Iris pigment epithelial cell (primary cell): Measurements from ENCODE around the gene MGAT4A.

Source experiments
- DNase-seq: peaks from one replicate; pipeline ENCODE4 v3.0.0-alpha.2; 2011; ENCODE audit warnings: low read depth

Gene MGAT4A

DNA sequence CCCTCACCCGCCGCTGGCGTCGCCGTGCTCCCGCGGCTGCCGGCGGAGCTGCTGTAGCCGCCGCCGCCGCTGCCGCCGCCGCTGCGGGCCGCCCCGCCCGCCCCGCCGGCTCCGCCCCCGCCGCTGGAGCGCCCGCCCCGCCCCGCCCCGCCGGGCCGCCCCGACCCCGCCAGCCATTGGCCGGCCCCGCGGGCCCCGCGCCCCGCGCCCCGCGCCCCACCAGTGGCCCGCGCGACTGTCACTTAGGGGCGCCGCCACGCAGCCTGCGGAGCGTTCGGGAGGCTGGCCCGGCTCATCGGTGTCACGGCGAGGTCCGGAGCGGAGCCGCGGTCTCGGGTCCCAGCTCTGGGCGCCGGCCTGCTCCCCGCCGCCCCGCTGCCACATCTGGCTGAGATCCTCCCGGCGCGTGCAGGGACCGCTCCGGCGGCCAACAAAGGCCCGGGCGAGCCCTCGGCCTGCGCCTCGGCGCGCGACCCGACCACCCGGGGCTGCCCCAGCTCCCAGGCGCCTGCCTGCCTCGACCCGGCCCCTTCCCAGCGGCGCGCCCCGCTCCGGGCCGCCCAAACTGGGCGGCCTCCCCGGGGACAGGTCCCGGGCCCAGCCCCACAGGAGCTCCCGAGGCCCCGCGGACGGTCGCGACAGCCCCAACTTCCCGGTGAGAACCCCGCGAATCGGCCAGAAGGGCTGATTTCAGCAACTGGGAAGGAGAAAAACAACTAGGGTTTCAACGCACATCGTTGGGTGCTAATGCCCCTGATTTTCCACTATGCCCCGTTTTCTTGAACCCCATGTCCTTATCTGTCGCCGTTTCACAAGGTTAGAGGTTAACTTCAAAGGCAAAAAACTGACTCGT, at the start of gene MGAT4A:
TSS of gene MGAT4A (minus strand) at position 92 of the 853 bp plus-strand sequence. CDS start 4,800 bp downstream, outside the sequence.
- DNase-seq: peak; percentile 10

DNA sequence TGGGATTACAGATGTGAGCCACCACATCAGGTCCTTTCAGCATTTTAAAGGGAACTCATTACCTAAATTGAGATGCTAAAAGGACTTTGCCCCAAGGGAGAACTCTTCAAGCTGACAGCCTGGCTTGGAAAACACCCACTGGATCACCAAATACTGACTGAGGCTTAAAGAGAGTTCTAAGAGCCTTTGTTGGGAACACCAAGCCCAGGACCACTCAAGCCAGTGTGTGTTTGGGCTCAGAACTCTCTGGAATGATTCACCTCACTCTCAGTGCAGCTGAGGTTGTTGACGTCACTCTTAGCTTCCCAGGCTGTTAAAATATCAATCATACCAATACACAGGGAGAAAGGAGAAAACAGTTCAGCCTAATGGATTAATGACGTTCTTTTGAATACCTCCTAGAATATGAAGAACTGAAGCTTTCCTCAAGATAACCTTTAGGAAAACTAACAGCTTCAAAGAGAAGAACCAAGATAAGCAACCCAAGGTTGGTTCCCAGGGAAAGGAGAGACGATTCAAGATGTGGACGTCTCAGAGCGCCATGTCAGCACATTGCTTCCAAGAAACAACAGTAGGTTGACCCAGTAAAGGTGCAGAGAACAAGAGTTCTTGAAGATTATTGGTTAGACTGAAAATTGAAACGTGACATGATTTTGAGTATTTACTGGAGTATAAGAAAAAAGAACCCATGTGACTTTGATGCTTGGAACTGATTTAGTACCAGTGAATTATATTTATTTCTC, 48.0 kb upstream of the MGAT4A start:
- DNase-seq: no peak

DNA sequence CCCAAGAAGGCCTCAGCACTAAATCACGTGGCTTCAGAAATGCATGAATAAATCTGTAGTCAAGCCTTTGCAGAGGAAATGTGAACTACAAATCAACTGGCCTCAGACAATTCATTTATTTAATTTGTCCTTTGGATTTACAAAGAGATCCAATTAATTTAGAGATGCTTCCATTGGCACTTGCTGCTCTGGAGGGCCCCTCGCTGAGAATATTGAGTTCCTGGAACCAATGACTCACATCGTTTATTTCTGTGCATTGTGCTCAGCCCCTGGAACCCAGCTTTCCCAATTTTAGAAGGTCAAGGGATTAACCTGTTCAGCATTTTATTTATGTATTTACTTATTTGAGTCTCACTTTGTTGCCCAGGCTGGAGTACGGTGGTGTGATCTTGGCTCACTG, 47.2 kb upstream of the MGAT4A start:
- no peak for DNase-seq

DNA sequence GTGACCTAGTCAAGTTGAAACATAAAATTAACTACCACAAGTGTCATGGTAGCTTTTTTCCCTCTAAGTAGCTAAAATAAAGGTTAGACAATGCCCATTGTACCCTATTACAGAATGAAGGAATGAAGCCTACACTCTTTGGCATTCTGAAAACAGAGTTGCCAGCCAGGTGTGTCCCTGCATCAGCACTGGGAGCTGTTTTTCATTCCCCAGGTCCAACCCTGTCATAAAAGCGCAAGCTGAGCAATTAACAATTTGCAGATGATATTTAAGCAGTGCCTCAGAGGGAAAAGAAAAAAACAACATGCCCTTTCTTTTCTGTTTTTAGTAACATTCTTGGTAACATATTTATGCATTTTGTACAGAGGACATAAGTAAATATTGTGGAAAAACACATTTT, 46.8 kb upstream of the MGAT4A start:
- no peak for DNase-seq

DNA sequence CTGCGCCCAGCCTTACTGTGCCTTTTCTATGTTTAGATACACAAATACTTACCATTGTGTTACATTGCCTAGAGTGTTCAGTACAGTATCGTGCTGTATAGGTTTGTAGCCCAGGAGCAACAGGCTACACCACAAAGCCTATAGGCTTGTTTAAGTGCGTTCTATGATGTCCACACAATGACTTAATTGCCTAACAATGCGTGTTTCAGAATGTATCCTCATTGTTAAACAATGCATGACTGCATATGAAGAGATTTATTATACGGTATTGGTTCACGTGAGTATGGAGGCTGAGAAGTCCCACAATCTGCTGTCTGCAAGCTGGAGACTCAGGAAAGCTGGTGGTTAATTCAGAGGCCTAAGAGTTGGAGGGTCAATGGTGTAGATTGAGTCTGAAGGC, 46.1 kb upstream of the MGAT4A start:
- no peak for DNase-seq

DNA sequence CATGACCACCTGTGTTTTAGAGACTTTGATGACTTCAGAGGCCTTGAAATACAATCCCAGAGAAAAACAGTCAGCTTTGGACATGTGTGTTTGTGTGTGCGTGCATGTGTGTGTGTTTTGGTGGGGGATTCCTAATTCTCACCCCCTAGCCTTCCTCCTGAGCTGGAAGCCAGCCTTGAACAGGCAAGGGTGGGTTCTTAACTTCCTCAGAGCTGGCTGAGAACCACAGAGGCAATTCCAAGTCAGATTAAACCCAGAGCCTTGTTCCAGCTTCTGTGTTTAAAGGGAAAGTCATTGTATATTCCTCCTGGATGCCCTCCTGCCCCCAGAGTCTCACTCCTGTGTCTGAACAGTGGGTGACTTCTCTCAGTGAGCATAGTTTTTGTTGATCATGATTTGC, 45.2 kb upstream of the MGAT4A start:
- no peak for DNase-seq

DNA sequence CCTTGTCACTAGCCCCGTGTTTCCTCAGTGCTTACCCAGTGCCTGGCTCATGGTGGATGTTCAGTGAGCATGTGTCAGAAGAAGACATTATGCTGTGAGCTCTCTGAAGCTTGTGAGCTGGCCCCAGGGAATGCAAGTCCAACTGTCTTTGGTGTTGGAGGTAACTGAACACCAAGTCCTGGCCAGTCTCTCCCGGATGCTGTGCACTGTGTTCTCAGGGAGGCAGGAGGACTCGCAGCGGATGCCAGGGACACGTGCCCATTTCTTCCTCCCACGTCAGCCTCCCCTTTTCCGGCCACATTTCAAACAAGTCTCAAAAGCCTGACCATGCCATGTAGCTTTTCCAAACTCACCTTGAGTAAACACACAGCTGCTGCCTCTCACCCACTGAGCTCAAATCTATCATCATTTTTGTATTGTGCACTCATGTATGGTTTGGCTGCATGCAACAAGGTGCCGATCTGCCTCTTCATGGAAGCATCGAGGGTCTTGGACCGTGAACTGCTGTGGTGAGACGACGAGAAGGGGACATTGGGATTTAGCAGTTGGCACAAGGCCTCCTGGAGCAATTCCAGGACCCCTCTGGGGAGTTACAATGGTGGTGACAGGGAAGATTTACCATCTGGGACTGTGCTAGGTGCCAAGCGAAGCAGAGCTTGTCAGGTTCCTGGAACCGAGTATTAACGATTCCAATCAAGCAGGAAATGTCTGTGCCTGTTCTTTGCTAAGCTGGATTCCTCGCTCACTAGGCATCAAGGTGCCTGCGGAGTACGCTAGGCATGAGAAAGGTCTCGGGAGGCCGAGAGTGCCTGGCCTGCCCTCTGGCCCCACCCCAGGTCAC, 44.4 kb upstream of the MGAT4A start:
- DNase-seq: no peak

DNA sequence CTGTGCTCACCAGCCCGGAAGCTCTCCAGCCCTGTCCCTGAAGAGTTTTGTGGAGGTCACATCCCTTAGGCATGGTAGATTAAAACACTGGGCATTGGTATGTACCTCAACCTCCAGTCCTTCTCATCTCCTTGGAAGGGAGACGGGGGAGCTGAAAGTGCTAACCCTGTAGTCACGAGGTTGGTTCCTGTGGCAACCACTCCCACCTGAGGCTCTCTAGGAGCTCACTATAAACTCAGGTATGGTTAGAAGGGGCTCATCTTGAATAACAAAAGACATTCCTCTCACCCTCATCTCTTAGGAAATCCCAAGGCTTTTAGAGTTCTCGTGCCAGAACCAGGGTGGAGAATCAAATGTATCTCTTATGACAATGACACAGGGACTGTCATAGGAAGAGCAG, 43.0 kb upstream of the MGAT4A start:
- no peak for DNase-seq

DNA sequence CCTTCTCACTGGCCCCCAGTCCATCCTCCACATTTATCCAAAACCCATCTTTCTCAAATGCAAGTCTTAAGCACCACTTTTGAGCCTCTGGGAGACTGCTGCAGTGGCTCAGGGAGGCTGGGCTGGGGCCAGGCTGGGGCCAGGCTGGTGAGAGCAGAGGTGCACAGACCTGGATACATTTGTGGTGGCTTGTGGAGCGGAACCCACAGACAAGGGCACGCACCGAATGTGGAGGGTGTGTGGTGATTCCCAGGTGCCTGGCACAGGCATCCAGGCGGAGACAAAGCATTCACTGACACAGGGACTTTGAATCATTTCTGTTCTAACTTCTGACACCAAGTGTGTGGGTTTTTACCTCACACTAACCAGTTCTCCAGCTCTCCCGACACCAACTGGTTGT, 42.2 kb upstream of the MGAT4A start:
- DNase-seq: no peak

DNA sequence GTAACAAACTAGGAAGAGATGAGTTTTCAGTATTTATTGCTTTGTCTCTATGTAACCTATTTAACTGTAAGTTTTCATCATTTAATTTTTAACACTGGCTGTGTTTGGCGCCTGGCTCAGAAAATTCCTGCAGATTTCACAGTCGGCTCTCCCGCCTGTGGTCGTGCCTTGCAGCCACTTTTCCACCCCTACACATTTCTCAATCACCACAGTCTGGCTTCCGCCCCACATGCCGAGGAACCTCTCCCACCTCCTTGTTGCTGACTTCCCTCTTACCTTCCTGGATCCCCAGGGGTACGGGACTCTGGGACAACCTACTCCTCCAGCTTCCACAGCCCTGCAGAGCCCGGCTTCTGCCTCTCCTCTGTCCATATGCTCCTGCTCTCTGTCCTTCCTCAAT, 41.6 kb upstream of the MGAT4A start:
- DNase-seq: no peak

DNA sequence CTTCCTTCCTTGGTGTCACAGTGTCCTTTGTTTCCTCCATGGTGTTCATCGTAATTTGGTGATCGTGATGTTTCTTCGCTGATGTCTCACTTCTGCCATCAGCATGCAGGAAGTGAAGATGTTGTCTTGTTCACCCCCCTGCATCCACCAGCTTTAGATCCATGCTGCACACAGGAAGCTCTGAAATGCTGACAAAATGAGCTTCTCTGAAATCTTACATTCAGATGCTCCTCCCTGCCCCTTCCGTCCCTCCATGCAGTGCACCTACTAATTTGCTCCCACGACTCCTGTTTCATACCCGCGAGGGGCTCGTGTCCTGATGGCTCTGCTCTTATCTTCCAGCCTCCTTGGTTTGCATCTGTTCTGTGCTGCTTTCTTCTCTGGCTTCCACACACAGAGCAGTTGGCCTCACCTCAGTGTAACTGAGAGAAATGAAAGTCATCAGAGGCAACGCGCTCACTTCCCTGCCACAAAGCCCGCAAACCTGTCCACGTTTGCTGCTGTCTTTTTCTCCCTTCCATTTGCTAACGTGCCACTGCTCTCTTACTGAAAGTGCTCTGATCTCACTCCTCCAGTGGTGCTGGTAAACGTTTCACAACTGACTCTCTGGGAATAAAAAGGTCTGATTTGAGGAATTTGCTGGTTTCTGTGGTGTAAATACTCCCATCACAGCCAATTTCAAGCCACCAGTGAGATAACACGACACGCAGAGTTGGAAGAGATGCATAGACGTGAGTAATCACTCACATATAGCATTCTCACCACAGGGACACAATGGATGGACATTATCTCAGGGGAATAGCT, 41.0 kb upstream of the MGAT4A start:
- DNase-seq: no peak

DNA sequence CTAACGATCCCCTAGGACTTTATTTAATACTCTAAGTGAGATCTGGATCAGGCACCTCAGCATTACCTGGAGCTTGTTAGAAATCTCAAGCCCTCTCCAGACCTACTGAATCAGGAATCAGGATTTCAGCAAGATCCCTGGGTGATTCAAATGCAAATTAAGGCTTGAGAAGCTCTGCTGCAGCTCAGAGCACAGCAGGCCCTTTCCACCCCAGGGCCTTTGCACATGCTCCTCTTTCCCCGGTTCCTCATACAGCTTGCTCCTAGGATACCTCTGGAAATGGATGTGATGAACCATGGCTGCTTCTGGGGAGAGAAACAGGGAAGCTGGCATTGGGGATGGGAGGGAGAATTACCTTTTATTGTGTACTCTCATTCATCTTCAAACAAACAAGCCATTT, 40.3 kb upstream of the MGAT4A start:
- DNase-seq: no peak

DNA sequence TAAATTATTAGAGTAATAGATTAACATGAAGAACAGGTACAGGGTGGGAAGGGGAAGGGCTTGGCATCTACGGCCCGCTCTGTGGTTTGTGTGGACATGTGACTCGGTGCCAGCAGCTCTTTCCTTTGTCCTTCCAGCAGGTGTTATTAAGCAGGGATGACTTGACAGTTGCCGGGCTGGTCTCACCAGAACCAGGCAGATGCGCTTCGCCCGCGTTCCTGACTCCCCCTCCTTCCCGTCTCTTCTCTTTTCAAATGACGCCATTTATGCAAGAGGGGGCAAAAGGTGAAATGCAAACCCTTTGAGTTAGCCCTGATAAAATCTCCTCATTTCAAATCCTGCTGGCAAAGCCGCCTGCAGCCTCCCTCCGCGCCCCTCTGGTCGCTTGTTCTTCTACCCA, 38.9 kb upstream of the MGAT4A start:
- no peak for DNase-seq

DNA sequence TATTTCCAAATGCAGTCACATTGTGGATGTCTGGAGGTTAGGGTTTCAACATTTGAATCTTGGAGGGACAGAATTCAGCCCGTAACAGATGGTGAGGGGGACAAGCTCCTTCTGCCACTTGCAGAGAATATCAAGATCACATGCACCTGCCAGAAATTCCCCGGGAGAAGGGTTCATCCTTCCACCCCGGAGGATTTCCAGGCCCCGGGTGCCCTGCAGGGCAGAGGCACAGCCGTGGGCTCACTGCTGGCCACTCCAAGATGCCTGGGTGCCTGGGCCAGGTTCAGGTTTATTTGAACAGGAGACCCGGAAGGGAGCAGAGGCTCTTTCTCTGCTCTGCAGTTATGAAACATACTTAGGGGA, 38.2 kb upstream of the MGAT4A start:
- no peak for DNase-seq

DNA sequence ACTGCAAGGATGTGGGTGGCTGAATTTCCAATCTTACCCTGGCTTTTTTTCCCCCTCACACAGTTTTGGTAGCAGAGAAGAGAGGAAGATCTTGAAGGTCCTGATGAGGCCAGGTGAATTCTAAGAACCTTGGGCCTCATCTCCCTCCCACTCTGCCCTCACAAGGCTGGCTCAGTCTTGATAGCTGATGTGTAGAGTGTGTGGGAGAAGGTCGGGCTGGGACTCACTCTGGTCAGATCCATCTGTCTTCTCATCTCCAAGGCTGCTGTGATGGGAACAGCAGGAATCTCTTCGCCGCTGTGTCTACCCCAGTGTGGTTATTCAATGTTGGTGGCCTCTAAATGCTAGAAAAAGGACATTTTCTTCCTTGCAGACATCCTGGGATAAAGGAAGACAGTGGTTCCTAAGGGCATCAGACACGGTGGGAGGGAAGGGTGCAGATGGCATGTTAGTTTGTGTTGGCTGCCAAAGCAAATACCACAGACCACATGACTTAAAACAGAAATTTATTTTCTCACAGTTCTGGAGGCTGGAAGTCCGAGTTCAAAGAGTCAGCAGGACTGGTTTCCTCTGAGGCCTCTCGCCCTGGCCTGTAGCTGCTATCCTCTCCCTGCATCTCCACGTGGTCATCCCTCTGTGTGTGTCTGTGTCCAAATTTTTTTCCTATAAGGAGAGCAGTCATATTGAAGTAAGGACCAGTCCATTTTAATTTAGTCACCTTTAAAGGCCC, 37.6 kb upstream of the MGAT4A start:
- DNase-seq: peak; percentile 23

DNA sequence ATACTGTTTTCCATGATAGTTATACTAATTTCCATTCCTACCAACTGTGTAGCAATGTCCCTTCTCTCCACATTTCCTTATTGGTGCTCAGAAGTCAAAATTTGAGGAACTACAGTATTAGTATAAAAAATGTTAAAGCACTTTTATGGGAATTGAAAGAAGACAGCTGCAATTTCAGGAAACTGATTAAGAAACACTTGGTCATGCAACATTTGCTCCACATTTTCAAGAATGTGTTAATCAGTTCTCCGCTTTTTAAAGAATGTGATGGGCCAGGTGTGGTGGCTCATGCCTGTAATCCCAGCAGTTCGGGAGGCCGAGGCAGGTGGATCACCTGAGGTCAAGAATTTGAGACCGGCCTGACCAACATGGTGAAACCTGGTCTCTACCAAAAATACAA, 33.6 kb upstream of the MGAT4A start:
- DNase-seq: no peak

DNA sequence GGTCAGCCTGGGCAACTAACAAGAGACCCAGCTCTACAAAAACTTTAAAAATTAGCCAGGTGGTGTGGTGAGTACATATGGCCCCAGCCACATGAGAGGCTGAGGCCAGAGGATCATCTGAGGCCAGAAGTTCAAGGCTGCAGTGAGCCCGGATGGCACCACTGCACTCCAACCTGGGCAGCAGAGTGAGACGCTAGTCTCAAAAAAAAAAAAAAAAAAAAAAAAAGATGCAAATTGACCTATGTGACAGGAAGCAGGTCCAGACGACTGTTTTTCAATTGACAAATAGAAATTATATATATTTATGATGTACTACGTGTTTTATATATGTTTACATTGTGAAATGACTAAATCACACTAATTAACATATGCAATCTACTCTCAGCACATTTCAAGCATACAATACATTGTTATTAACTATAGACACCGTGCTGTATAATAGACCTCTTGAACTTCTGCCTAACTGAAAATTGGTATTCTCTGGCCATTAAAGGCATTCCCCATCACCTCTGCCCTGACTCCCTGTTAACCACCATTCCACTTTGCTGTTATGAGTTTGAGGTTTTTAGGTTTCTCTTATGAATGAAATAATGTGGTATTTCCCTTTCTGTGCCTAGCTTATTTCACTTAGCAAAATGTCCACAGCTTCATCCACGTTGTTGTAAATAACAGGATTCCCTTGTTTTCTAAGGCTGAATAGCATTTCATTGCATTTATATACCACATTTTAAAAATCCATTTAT, 32.4 kb upstream of the MGAT4A start:
- no peak for DNase-seq

DNA sequence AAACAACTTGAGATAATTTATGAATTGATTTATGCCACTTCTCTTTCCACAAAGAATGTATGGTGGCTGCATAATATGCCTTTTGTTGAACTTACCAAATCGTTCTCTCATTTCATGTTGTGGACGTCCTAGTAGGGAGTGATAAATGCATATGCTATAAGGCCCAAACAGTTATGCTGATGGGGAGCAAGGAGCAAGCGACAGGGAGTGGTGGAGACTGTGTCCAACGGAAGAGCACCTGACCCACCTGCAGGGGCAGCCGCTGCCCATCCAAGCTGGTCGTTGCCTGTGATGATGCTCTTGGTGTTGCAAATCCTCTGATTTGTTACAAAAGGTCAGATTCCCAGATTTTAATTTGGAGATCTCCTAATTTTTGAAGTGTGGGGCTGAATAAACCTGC, 31.0 kb upstream of the MGAT4A start:
- no peak for DNase-seq

DNA sequence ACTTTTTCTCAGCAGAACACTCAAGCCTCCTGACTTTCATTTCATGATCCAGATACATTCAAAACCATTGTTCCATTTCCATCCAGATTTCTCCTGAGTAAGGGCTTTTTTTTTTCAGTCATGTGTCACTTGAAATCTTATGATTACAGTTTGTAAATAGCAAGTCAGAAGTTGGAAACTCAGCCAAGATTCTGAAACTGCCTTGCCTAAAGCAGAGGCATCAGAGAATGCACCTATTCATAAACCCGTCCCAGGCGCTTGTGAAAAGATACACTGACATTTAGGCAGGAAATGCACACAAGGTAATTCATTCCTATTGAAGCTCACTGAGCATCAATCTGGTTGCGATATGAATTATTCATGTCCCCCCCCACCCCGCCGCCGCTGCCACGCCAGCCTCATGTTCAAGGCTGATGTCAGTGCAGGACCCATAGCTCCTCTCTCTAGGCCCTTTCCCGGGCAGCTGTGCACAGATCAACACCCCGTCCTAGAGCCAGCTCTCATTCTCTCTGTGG, 30.4 kb upstream of the MGAT4A start:
- no peak for DNase-seq
